Fibroblast of villous mesenchyme (primary cell): ENCODE data around the gene PAX3. TPM values are rescaled to one million over a fixed set of nuclear protein-coding genes. Genes with fewer than 3 reads are reported as not detected.

Experiments
- DNase-seq: peaks from one replicate; pipeline ENCODE4 v3.0.0-alpha.2; 2010; ENCODE audit warnings: low read depth
- H3K4me3 ChIP-seq: 2 replicates; pipeline ENCODE4 v1.5.1; 2011; ENCODE audit warnings: low read depth, mild to moderate bottlenecking, low read length
- CTCF ChIP-seq: IDR thresholded peaks from 2 replicates; pipeline ENCODE4 v1.5.1; 2012; ENCODE audit warnings: low read depth, mild to moderate bottlenecking, low read length; ENCODE audit not compliant: insufficient read depth
- total RNA-seq: library from RNA; depleted of rRNA; stranded (reverse); fragments of >200 nt; gene quantifications from 2 replicates; pipeline ENCODE4 v1.2.3, GENCODE V29; 2012

Gene PAX3
- total RNA-seq, 1 donor = not detected

- DNase-seq = peak; percentile 16
- H3K4me3 ChIP-seq = peak overlapping the region; percentile 58
- TF ChIP-seq CTCF = no peak
These were observed 7.0 kb upstream of the PAX3 start for GRCh38 chr2:222305516-222306392.

GRCh38 chr2:222304737-222305515, 6.1 kb upstream of the PAX3 start:
- peak overlapping the region; percentile 58 for H3K4me3 ChIP-seq

DNA sequence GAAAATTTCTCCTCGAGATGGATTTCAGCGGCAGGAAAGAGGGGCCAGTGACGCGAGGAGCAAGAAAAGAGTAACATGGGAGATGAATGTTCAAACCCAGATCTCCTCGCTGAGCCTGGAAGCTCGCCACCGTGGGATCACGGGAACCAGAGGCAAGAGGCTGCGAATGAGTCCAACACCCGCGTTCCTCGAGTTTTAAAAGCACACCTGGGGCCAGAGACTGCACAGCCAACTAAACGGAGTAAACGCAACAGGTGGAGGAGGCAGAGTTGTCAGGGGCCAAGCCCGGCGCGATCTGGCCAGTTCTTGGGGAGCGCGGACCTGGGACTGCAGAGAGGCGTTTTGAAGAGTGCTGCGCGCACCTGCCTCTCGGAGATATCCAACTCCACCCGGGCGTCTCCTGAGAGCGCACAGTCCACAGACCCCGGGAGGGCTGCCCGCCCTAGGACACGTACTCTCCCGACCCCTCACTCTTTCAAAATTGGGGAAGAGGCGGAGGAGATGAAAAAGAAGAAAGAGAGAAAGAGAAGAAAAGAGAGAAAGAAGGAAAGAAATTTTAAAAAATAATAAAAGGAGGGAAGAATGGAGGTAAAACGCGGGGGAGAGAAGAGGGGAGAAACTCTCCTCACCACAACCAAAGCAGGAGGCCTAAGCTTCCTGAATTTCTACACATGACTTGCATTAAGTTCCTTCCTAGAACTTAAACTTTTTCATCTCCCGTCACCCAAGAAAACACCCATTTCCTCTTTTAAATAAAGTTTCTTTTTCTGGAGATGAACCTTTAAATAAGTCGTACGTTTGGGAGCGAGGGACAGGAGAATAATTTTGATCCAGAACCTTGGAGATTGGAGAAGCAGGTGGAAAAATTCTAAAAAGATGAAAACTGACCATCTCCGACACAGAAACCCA, 5.3 kb upstream of the PAX3 start:
- TF ChIP-seq CTCF = no peak
- no peak overlapping the region for H3K4me3 ChIP-seq
- no peak for DNase-seq

More at GRCh38 chr2:222304737-222305515, 6.1 kb upstream of the PAX3 start:
- no peak for DNase-seq
- no peak for TF ChIP-seq CTCF

DNA sequence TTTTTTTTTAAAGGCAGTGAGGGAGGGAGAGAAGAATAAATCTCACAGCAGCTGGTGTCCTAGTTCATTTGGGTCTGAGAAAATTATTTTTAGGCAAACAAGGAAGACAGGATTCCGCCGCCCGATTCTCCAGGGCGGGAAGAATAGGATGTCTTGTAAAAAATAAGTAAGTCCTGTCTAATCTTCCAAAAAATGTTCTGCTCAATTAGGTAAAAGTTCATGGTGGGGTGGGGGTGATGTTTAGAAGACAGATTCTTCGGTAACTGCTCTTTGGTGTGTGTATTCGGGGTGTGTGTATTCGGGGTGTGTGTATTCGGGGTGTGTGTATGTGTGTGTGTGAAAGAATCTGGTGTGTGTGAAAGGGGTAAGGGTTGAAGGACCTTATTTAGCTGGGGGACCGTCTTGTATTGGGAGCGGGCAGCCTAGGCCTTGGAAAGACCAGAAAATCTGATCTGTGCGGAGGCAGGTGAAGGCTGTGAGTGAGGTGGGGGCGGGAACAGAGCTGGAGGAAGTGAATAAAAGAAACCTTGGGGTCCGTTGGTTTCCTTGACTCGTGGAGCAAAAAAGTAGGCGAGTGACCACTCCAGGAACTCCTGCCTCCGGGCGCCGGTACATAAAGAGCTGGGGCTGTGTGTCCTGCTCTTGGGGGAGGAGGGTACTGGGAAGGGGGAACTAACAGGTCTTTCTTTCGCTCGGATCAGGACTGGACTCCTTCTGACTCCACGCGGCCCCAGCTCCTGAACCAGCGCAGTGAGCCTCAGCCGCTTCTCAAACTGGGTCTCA, 4.4 kb upstream of the PAX3 start:
- no peak overlapping the region for H3K4me3 ChIP-seq
- DNase-seq = no peak
- TF ChIP-seq CTCF = no peak

GRCh38 chr2:222302178-222303018, 3.6 kb upstream of the PAX3 start:
- no peak for DNase-seq

More at GRCh38 chr2:222302178-222303018, 3.6 kb upstream of the PAX3 start:
- no peak overlapping the region for H3K4me3 ChIP-seq
- no peak for TF ChIP-seq CTCF
